Measurements from ENCODE around the gene FOXO6. TPM values are rescaled to one million over a fixed set of nuclear protein-coding genes. Genes with fewer than 3 reads are reported as not detected.

Gene FOXO6
- total and polyA plus RNA-seq, 12 donors, result 0.22 to 7.0 (median 1.2) TPM; not detected in 1

GRCh38 chr1:41372600-41372993, 11.4 kb downstream of the FOXO6 start:
- no peaks in the 10 kb centered on the region for H3K27me3 ChIP-seq
- peaks cover 7 to 11% of the 10 kb centered on the region in 2 donors for H3K4me1 ChIP-seq (replicated peaks in 1 of 2)
- no peaks in the 10 kb centered on the region for H3K36me3 ChIP-seq (replicated peaks in 1 of 2)
- H3K9me3 ChIP-seq (replicated peaks in 1 of 3), result no peaks in the 10 kb centered on the region
- 51 to 68% (median 58%) methylated on average over 4 of the region's 4 CpGs for WGBS, 4 donors
- H3K4me3 ChIP-seq, result no peak overlapping the region
- no peak for DNase-seq
- intact Hi-C loops (cut with DNase I), result no loop called here
- H3K27ac ChIP-seq, result no peak overlapping the region
- TF ChIP-seq POLR2A (IDR thresholded peaks at IDR 0.05) (no peak), CTCF (IDR thresholded peaks at IDR 0.05) (no peak)

GRCh38 chr1:41373373-41373772, 12.1 kb downstream of the FOXO6 start:
- no peak overlapping the region for H3K4me3 ChIP-seq
- no peak for DNase-seq

GRCh38 chr1:41374711-41375110, 13.5 kb downstream of the FOXO6 start:
- no peak for DNase-seq

More at GRCh38 chr1:41373373-41373772, 12.1 kb downstream of the FOXO6 start:
- H3K27ac ChIP-seq, result no peak overlapping the region
- TF ChIP-seq CTCF (IDR thresholded peaks at IDR 0.05) (no peak), POLR2A (IDR thresholded peaks at IDR 0.05) (no peak)
- WGBS, 4 donors, result 68 to 76% (median 70%) methylated on average over 5 to 6 of the region's 6 CpGs
- H3K9me3 ChIP-seq (replicated peaks in 1 of 3), result no peaks in the 10 kb centered on the region
- H3K36me3 ChIP-seq (replicated peaks in 1 of 2), result no peaks in the 10 kb centered on the region
- H3K4me1 ChIP-seq (replicated peaks in 1 of 2), result peaks cover 7 to 11% of the 10 kb centered on the region in 2 donors
- no peaks in the 10 kb centered on the region for H3K27me3 ChIP-seq
- intact Hi-C loops (cut with DNase I), result no loop called here

GRCh38 chr1:41377397-41377796, 16.2 kb downstream of the FOXO6 start:
- H3K27me3 ChIP-seq, result no peaks in the 10 kb centered on the region
- H3K4me1 ChIP-seq (replicated peaks in 1 of 2), result peaks cover under 1% of the 10 kb centered on the region in 2 donors
- intact Hi-C loops (cut with DNase I), result no loop called here
- H3K9me3 ChIP-seq (replicated peaks in 1 of 3), result no peaks in the 10 kb centered on the region
- no peak for DNase-seq
- no peaks in the 10 kb centered on the region for H3K36me3 ChIP-seq (replicated peaks in 1 of 2)
- H3K4me3 ChIP-seq, result no peak overlapping the region
- no peak for TF ChIP-seq POLR2A (IDR thresholded peaks at IDR 0.05)
- TF ChIP-seq CTCF (IDR thresholded peaks at IDR 0.05), result no peak
- 70 to 90% (median 88%) methylated on average over 3 to 4 of the region's 4 CpGs for WGBS, 4 donors
- no peak overlapping the region for H3K27ac ChIP-seq

More at GRCh38 chr1:41374711-41375110, 13.5 kb downstream of the FOXO6 start:
- intact Hi-C loops (cut with DNase I), result no loop called here
- no peak overlapping the region for H3K4me3 ChIP-seq
- peaks cover 7 to 11% of the 10 kb centered on the region in 2 donors for H3K4me1 ChIP-seq (replicated peaks in 1 of 2)
- 77 to 88% (median 83%) methylated on average over 6 of the region's 6 CpGs for WGBS, 4 donors
- no peak for TF ChIP-seq POLR2A (IDR thresholded peaks at IDR 0.05)
- no peak for TF ChIP-seq CTCF (IDR thresholded peaks at IDR 0.05)
- no peaks in the 10 kb centered on the region for H3K27me3 ChIP-seq
- H3K36me3 ChIP-seq (replicated peaks in 1 of 2), result no peaks in the 10 kb centered on the region
- H3K27ac ChIP-seq, result no peak overlapping the region
- no peaks in the 10 kb centered on the region for H3K9me3 ChIP-seq (replicated peaks in 1 of 3)
